Endothelial cell of umbilical vein (primary cell): ENCODE measurements around the gene DISP2. TPM values are rescaled to one million over a fixed set of nuclear protein-coding genes. Genes with fewer than 3 reads are reported as not detected.

Experiments
- BruUV-seq: library from RNA; stranded (reverse); fragments of 400-500 nt; replicated peaks from 2 replicates; lab custom pipeline; 2021; lab: Mats Ljungman, UMichigan
- CTCF ChIA-PET: fragments of 300-600, 350-600 bp; sonication (Branson Sonifier 250); formaldehyde crosslinking; loops from one replicate; lab custom pipeline; 2021; ENCODE audit warnings: antibody characterized with exemption, inconsistent platforms; lab: Charles Lee
- POLR2A ChIA-PET: fragments of 300-600, 350-600 bp; sonication (Branson Sonifier 250); formaldehyde crosslinking; loops from one replicate; lab custom pipeline; 2021; ENCODE audit warnings: antibody characterized with exemption, inconsistent platforms; lab: Charles Lee
- DNase-seq: peaks from one replicate; pipeline ENCODE4 v3.0.0-alpha.2; 2011; ENCODE audit warnings: low read depth, low spot score
- FAIRE-seq: peaks from 2 replicates; lab custom pipeline; 2011; peaks lifted over from hg19 to GRCh38; lab: Jason Lieb, UNC
- H2AFZ ChIP-seq: 2 replicates; pipeline ENCODE4 v1.6.0; 2012; ENCODE audit warnings: low read depth, low read length, control low read depth, inconsistent platforms
- H3K27ac ChIP-seq: 2 replicates; pipeline ENCODE4 v1.5.1; 2011; ENCODE audit warnings: low read depth, mild to moderate bottlenecking, control low read depth, low read length, moderate library complexity; ENCODE audit not compliant: insufficient read depth
- H3K27me3 ChIP-seq, 2 experiments: 2 replicates each; pipeline versions ENCODE4 v1.6.0 to v1.6.1; 2011; ENCODE audit warnings: low read length in 2 of 2, mixed read lengths in 1 of 2; ENCODE audit not compliant: control insufficient read depth in 2 of 2, insufficient read depth in 2 of 2
- H3K36me3 ChIP-seq, 2 experiments: 2 replicates in 1 of 2; 3 replicates in 1 of 2; pipeline ENCODE4 v1.5.1; 2011; ENCODE audit warnings: low read length in 2 of 2, mild to moderate bottlenecking in 1 of 2, moderate library complexity in 1 of 2; ENCODE audit not compliant: control insufficient read depth in 2 of 2, insufficient read depth in 2 of 2; ENCODE audit errors: extremely low read depth in 1 of 2
- H3K4me1 ChIP-seq: 3 replicates; pipeline ENCODE4 v1.5.1; 2011; ENCODE audit warnings: mild to moderate bottlenecking, low read length; ENCODE audit not compliant: control insufficient read depth, insufficient read depth; ENCODE audit errors: extremely low read depth
- H3K4me2 ChIP-seq: 2 replicates; pipeline ENCODE4 v1.6.1; 2011; ENCODE audit warnings: low read length, control low read depth, mixed read lengths; ENCODE audit not compliant: insufficient read depth
- H3K4me3 ChIP-seq, 3 experiments: fragments of 200-600 bp in 1 of 3; sonication (generic), shearing (Covaris generic) in 1 of 3; replicated peaks in 1 of 3; 2 replicates each; pipeline ENCODE4 v1.5.1; 2011 to 2016; ENCODE audit warnings: control low read depth in 3 of 3, low read length in 3 of 3, mild to moderate bottlenecking in 2 of 3, inconsistent platforms in 1 of 3, low read depth in 1 of 3, moderate library complexity in 1 of 3; ENCODE audit not compliant: insufficient read depth in 1 of 3
- H3K79me2 ChIP-seq: 2 replicates; pipeline ENCODE4 v1.6.0; 2012; ENCODE audit warnings: low read length, inconsistent platforms; ENCODE audit not compliant: control insufficient read depth, insufficient read depth
- H3K9ac ChIP-seq: replicated peaks from 2 replicates; pipeline ENCODE3; 2011; ENCODE audit warnings: low read length, control low read depth; ENCODE audit not compliant: insufficient read depth; ENCODE audit errors: extremely low read depth
- H3K9me1 ChIP-seq: replicated peaks from 3 replicates; pipeline ENCODE4 v1.6.0; 2011; ENCODE audit warnings: mild to moderate bottlenecking, low read length; ENCODE audit not compliant: control insufficient read depth, insufficient read depth; ENCODE audit errors: extremely low read depth
- H3K9me3 ChIP-seq: replicated peaks from 2 replicates; pipeline ENCODE4 v1.5.1; 2012; ENCODE audit warnings: low read length, inconsistent platforms; ENCODE audit not compliant: control insufficient read depth, insufficient read depth
- H4K20me1 ChIP-seq: replicated peaks from 2 replicates; pipeline ENCODE3; 2011; ENCODE audit warnings: mild to moderate bottlenecking, low read length; ENCODE audit not compliant: control insufficient read depth, insufficient read depth; ENCODE audit errors: extremely low read depth
- CTCF ChIP-seq, 2 donors: IDR thresholded peaks; 1 replicate in 1 of 2; 2 replicates in 1 of 2; pipeline ENCODE4 v1.5.1; 2011; ENCODE audit warnings: low read length in 2 of 2, mild to moderate bottlenecking in 2 of 2, moderate library complexity in 2 of 2, control low read depth in 1 of 2, inconsistent platforms in 1 of 2, low read depth in 1 of 2; ENCODE audit not compliant: insufficient read depth in 1 of 2; ENCODE audit errors: extremely low read depth in 1 of 2
- FOS ChIP-seq: IDR thresholded peaks from 2 replicates; pipeline ENCODE4 v1.6.1; 2011; ENCODE audit warnings: mild to moderate bottlenecking, low read length, moderate library complexity, borderline replicate concordance; ENCODE audit not compliant: insufficient read depth
- GATA2 ChIP-seq: IDR thresholded peaks from 2 replicates; pipeline ENCODE4 v1.7.0; 2011; ENCODE audit warnings: low read depth, mild to moderate bottlenecking, moderate library complexity, mixed read lengths, low read length; ENCODE audit not compliant: insufficient read length, insufficient read depth
- MYC ChIP-seq: IDR thresholded peaks from one replicate; pipeline ENCODE4 v1.6.1; 2011; ENCODE audit warnings: mild to moderate bottlenecking, low read depth, low read length
- POLR2A ChIP-seq: IDR thresholded peaks from 2 replicates; pipeline ENCODE4 v1.6.1; 2012; ENCODE audit warnings: low read depth, mild to moderate bottlenecking, control low read depth, low read length
- dilution Hi-C: fragments of 300-500 bp; cut with MboI; formaldehyde crosslinking; loops from one replicate; pipeline ENCODE4 v1.15.0; 2019; ENCODE audit warnings: low sequenced_read_pairs; ENCODE audit not compliant: extremely low pct_ligation_motif_present
- intact Hi-C: fragments of 100-400 bp; cut with micrococcal nuclease; formaldehyde crosslinking; loops from one replicate; pipeline ENCODE4 v1.10.0; 2022
- polyA plus RNA-seq, 4 experiments: library from polyadenylated mRNA; depleted of rRNA in 3 of 4; stranded (reverse) in 3 of 4; unstranded in 1 of 4; fragments of >200 nt; gene quantifications; 2 replicates each; pipeline versions ENCODE4 v1.2.1 to v1.2.3, GENCODE V29; 2011 to 2012; ENCODE audit warnings: missing spikeins in 1 of 4
- total RNA-seq: library from RNA; stranded (reverse); gene quantifications from 2 replicates; pipeline ENCODE4 v1.2.3, GENCODE V29; 2021

Gene DISP2
- total and polyA plus RNA-seq, 2 donors (not counting 3 experiments of a cell fraction or from before 2014, with no cell fraction given) = 0.10 to 1.2 TPM

GRCh38 chr15:40344217-40344616 lies 13.8 kb upstream of the DISP2 start:
- Histone ChIP-seq H3K4me1 (peaks cover 46% of the 10 kb centered on the region), H3K27ac (peak overlapping the region; percentile 96), H3K4me2 (peak overlapping the region; percentile 40), H3K36me3 (no peaks in the 10 kb centered on the region), H3K9me1 (no peaks in the 10 kb centered on the region), H3K79me2 (peaks cover 9% of the 10 kb centered on the region), H2AFZ (no peak overlapping the region), H3K9ac (peak overlapping the region; percentile 78), H4K20me1 (no peaks in the 10 kb centered on the region), H3K27me3 (no peaks in the 10 kb centered on the region), H3K9me3 (no peaks in the 10 kb centered on the region), H3K4me3 (no peak overlapping the region)
- DNase-seq (peak; percentile 25), FAIRE-seq (no peak)
- TF ChIP-seq MYC (no peak), FOS (no peak), POLR2A (no peak)
- no TSS peak for BruUV-seq
- ChIA-PET POLR2A (no interaction called here), CTCF (interaction anchor here (0.8 to 3.2 kb wide), 27 partner anchors 10 to 208 kb away, joined by 3 to 82 read pairs (median 7); partner anchors contain the start of genes DISP2, INAFM2, IVD and KNSTRN)
- intact Hi-C loops = loop anchor here (1.0 kb wide), 2 partner anchors 38 to 163 kb away; partner anchors contain the start of gene KNSTRN
- dilution Hi-C loops = no loop called here

- no TSS peak for BruUV-seq
- Histone ChIP-seq H3K9me3 (no peaks in the 10 kb centered on the region), H3K9ac (no peak overlapping the region), H3K27me3 (no peaks in the 10 kb centered on the region), H3K4me1 (peaks cover 41% of the 10 kb centered on the region), H3K36me3 (no peaks in the 10 kb centered on the region), H3K79me2 (peaks cover 5% of the 10 kb centered on the region), H3K27ac (peak overlapping the region; percentile 96), H3K4me3 (no peak overlapping the region), H3K9me1 (no peaks in the 10 kb centered on the region), H2AFZ (peak overlapping the region; percentile 70), H4K20me1 (no peaks in the 10 kb centered on the region), H3K4me2 (no peak overlapping the region)
- intact Hi-C loops = loop anchor here (1.0 kb wide), 2 partner anchors 38 to 163 kb away; partner anchors contain the start of gene KNSTRN
- CTCF ChIA-PET = interaction anchor here (0.8 to 3.2 kb wide), 27 partner anchors 11 to 207 kb away, joined by 3 to 82 read pairs (median 7); partner anchors contain the start of genes DISP2, INAFM2, IVD and KNSTRN
- peak; percentile 92 for FAIRE-seq
- dilution Hi-C loops = no loop called here
- TF ChIP-seq GATA2 (no peak), CTCF (IDR thresholded peaks at IDR 0.05; ENCODE audit: extremely low read depth in 1 of 2, insufficient read depth in 1 of 2, low read depth in 1 of 2, low read length in 2 of 2) (peak; percentile 74 to 88)
- peak; percentile 36 for DNase-seq
- POLR2A ChIA-PET = no interaction called here
Observed at GRCh38 chr15:40344631-40345120, 13.3 kb upstream of the DISP2 start.
